ENCODE results near the gene PIMREG.
"Not testable (repeated sequence)": the region's sequence is repeated elsewhere in the genome, so short reads cannot be mapped to it uniquely, and the experiment has no call there.

Gene PIMREG

GRCh38 chr17:6480303-6480675 is 36.0 kb downstream of the PIMREG start:
- DNase-seq: no peak

DNA sequence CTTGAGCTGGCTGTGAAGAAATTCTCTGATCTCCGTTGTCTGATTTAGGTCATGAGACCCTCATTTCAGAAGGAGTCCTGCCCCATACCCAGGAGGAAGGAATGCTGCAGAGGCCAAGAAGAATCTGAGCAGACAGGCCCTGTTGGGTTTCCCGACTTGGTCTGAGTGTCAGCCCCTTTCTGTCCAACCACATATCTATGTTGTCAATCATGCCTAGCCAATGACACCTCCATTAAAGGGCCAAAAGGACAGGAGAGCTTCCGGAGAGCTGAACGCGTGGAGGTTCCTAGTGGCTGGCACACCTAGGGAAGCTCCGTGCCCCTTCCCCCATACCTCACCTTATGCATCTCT is 37.8 kb downstream of the PIMREG start:
- DNase-seq: no peak

DNA sequence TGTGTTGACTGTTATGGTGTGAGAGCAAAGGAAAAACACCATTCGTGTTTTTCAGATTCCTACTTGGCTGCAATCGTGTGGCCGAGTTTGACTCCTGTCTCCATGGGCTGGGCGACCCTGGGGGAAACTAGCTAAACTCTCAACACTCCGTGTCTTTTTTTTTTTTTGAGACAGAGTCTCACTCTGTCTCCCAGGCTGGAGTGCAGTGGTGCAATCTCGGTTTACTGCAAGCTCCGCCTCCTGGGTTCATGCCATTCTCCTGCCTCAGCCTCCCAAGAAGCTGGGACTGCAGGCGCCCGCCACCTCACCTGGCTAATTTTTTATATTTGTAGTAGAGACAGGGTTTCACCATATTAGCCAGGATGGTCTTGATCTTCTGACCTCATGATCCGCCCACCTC is 38.5 kb downstream of the PIMREG start:
- not testable (repeated sequence) for DNase-seq

DNA sequence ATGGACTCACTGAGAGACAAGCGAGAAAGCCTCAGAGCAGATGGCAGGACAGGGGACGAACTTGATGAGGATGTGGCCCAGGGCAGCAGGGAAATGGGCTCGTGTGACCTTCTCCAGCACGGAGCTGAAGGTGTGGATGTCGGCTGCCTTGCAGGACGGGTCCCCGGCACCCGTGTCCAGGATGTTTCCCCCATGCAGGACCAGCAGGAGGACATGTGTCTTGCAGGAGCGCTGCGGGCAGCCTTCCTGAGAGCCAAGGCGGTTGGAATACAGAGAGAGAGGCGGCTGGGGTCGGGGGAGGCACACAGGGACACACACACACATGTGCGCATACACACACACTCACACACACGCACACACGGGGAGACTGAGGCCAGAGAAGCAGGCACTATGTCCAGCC is 39.3 kb downstream of the PIMREG start:
- no peak for DNase-seq

- DNase-seq: no peak
Measured at GRCh38 chr17:6485646-6486412, 41.6 kb downstream of the PIMREG start.

DNA sequence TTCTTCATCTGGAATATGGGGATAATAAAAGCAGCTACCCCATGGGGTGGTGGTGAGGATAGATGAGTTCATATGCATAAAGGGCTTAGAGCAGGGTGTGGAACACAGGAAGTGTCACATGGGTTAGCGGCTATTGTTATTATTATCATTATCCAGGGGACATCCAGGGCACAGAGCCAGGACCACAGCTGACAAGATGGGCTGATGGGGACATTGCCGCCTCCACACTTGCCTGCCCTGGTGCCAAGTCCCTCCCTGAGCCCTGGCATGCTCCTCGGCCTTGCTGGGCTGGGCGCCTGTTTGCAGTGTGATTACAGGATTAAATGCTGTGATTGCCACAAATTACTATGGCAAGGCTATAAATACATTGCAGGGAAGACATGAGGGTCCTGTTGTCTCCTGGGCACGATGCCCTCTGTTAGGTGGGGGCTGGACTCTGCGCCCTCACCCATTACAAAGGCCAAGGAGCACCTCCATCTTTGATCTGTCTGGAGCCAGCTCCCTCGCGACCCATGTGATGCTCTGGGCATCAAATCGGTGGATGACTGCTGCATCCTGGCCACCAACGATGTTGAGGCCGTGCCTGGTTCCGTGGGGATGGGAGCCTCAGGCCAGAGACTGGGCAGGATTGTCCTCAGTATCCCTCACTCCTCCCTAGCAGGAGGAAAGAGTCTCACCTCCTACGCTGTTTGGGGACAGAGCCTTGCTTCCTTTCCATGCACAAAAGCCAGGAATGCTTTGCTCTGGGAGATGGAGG is 43.2 kb downstream of the PIMREG start:
- no peak for DNase-seq

DNA sequence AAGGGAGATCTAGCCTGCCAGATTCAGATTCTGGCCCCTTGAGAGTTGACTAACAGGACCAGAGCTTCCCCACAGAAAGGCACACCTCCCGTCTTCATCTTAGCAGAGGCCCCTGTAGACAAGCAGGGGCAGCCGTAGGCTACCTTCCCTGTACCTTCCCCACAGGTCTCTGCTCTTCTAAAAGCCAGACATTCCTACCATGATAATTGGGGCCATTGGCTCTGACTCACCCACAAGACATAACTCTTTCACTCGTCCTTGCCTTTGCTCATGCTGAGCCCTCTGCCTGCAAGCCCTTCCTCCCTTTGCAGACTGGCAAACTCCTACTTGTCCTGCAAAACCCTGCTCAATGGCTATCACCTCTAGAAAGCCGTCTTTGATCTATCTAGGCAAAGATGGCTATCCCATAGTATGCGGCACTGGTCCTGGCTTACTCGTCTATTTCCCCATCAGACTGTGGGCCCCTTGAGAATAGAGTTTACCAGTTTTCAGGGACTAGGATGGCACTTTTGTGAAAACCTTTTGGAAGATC is 43.8 kb downstream of the PIMREG start:
- DNase-seq: no peak

- DNase-seq: no peak
Measured at GRCh38 chr17:6489016-6489550, 44.8 kb downstream of the PIMREG start.

DNA sequence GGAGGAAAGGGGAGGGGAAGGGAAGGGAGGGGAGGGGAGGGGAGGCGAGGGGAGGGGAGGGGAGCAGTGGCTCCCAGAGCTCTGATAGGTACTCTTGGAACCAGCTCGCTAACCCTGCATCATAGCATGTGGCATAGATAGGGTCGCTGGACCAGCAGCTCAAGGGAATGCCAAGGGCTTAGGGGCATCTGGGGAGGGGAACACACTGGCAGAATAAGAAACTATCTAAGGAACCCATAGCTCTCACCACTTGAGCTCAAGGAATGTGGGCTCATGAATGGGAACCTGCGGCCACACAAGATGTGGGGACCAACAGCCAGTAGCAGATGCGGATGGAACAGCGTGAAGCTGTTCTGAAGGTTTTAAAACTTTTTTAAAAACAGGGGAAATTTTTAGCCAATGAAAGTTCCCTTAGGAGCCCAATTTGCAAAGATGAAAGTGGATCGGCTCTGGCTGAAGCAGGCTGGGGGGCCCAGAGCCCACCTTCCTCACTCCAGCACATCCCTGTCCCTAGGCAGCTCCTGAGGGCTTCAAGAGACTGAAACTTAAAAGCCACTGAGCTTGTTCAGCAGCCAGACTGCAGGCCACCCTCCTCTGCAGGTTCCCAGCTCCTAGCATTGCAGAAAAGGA is 46.9 kb downstream of the PIMREG start:
- no peak for DNase-seq

DNA sequence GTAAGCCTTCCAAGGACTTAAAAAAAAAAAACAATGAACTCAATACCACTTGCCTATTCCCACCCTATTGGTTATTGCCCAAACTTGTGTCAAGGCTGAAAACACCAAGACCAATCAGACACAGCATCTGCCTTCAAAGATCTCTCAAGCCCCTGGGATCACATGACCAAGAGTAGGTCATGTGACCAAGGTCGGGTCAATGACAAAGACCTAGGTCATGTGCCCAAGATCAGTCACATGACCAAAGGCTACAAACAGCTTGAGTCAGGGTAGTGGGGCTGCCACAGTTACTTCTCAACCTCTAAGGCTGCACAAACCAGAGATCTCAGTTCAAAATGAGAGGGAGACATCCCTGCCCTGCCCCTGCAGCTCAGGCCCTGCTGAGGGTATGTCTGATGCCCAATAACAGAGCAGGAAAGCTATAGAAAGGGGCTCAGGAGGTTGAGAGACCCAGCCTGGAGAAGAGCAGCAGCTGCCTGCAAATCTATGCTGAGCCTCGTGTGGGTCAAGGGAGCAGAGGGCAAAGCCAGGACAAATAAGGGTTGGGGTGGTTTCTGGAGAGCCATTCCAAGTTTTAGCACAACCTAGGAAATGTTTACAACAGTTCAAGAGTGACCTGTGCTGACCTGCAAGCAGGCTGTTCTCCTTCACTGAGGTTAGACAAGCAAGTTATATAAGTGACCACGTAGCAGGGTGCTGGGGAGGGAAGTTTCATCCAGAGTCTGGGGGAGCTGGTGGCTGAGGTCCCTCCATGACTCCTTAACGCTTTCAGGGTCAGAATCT is 48.8 kb downstream of the PIMREG start:
- DNase-seq: no peak

GRCh38 chr17:6494239-6494941 is 50.1 kb downstream of the PIMREG start:
- DNase-seq: no peak

DNA sequence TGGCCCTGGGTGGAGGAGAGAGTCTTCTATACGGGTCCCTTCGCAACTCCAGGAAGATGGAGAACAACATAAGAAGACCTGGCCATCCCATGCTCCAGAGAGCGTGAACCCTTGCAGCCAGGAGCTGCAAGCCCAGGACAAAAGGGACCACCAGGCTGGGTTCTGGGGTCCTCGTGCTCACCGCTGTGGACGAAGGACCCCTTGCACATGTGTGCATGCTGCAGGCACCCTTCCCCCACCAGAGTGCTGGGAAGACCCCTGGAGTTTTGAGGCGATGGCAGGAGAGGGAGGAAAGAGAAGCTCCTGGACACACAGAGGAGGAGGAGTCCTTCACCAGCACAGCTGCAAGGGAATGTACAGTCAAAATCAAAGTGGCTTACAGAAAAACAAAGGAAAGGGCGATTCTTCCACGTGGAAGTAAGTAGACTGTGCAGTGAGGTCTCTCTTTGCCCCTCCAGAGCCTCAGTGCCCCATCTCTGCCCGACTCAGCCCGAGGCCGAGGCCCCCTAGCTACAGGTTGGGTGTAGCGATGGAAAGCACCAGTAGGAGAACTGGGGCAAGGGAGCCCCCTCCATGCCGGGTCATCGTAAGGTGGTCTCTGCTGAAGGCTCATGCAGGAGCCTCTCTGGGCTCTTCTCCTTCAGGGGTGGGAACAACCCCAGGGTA is 51.3 kb downstream of the PIMREG start:
- DNase-seq: no peak

- peak; percentile 6 to 12 for DNase-seq
Measured at GRCh38 chr17:6496116-6496481, 51.8 kb downstream of the PIMREG start.

GRCh38 chr17:6496640-6497441 is 52.6 kb downstream of the PIMREG start:
- DNase-seq: no peak

DNA sequence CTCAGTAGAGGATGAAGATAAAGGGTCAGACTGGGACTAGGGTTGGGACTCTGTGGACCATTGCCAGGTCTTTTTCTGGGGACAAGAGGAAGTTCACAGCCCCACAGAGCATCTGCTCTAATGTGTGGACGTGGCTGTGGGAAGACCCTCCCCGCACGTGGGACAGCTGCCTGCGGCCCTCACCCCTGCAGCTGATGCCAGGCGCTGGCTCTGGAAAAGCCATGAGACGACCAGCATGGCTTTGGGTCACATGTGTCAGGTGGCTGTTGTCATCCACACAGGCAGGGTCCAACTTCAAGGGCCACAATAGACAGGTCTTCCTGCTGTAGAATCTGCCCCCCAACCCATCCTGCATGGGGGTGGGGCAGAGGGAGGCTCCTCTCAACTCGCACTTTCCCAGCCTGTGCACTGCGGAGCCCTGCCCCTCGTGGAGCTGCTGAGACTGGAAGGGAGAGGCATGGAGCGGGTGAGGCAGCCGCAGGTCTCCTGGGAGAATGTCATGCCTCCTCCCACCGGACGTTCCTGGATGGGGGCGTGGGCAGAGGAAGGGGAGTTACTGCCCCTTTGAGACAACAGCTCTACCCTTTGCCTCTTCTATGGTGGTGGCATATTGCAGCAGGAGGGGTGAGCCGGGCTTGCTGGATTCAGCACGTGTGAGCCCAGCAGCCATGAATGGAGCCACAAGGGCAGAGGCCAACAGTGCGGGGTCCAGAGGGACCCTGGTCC is 53.4 kb downstream of the PIMREG start:
- no peak for DNase-seq

DNA sequence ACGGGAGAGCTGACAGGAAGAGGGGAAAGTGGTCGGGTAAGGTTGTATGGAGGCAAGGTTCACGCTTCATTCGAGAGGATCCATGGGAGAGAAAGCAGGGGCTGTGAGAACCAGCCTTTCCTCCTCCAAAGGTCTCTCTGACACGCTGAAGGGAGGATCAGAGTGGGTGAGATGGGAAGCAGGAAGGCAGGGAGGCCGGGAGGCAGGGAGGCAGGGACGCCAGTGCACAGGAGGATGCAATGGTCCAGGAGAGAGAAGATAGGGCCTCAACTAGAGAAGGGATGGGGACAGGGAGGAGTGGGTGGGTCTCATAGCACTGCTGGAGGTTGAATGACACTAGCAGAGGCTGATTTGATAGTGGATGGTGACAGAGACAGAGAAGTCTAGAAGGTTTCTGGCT is 54.1 kb downstream of the PIMREG start:
- DNase-seq: no peak

- no peak for DNase-seq
Measured at GRCh38 chr17:6498901-6499540, 54.8 kb downstream of the PIMREG start.

Measured in stimulated activated CD4-positive, alpha-beta T cell treated with anti-CD3 and anti-CD28 coated beads, Interleukin-4, amount 100 ng/mL, for 4 hours (primary cell).